ENCODE results near the gene RAPGEF5.

DNA sequence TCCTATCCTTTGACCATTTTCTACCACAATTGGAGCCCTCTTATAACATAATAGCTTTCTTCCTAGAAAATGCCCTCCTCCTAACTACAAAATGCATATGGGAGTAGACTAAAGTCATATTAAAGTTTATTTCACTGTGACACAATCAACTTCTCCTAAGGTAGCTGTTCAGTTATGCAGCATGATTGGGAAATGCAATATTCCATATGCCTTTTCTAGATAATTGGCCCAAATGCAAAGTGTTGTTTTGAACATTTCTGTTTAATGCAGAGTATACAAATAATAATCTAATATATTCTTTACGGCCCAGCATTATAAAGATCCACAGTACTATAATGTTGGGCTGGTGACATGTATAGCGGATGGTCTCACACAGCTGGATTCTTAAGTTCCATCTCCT, 205.1 kb downstream of the RAPGEF5 start:
- TF ChIP-seq, protein P1, sequence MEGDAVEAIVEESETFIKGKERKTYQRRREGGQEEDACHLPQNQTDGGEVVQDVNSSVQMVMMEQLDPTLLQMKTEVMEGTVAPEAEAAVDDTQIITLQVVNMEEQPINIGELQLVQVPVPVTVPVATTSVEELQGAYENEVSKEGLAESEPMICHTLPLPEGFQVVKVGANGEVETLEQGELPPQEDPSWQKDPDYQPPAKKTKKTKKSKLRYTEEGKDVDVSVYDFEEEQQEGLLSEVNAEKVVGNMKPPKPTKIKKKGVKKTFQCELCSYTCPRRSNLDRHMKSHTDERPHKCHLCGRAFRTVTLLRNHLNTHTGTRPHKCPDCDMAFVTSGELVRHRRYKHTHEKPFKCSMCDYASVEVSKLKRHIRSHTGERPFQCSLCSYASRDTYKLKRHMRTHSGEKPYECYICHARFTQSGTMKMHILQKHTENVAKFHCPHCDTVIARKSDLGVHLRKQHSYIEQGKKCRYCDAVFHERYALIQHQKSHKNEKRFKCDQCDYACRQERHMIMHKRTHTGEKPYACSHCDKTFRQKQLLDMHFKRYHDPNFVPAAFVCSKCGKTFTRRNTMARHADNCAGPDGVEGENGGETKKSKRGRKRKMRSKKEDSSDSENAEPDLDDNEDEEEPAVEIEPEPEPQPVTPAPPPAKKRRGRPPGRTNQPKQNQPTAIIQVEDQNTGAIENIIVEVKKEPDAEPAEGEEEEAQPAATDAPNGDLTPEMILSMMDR (IDR thresholded peaks at IDR 0.05; ENCODE audit: insufficient read depth, low read length): no peak
- TF ChIP-seq, protein P2, sequence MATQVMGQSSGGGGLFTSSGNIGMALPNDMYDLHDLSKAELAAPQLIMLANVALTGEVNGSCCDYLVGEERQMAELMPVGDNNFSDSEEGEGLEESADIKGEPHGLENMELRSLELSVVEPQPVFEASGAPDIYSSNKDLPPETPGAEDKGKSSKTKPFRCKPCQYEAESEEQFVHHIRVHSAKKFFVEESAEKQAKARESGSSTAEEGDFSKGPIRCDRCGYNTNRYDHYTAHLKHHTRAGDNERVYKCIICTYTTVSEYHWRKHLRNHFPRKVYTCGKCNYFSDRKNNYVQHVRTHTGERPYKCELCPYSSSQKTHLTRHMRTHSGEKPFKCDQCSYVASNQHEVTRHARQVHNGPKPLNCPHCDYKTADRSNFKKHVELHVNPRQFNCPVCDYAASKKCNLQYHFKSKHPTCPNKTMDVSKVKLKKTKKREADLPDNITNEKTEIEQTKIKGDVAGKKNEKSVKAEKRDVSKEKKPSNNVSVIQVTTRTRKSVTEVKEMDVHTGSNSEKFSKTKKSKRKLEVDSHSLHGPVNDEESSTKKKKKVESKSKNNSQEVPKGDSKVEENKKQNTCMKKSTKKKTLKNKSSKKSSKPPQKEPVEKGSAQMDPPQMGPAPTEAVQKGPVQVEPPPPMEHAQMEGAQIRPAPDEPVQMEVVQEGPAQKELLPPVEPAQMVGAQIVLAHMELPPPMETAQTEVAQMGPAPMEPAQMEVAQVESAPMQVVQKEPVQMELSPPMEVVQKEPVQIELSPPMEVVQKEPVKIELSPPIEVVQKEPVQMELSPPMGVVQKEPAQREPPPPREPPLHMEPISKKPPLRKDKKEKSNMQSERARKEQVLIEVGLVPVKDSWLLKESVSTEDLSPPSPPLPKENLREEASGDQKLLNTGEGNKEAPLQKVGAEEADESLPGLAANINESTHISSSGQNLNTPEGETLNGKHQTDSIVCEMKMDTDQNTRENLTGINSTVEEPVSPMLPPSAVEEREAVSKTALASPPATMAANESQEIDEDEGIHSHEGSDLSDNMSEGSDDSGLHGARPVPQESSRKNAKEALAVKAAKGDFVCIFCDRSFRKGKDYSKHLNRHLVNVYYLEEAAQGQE (IDR thresholded peaks at IDR 0.05; ENCODE audit: insufficient replicate concordance, low read depth): no peak
- no peak for TF ChIP-seq POLR2AphosphoS5 (IDR thresholded peaks at IDR 0.05; ENCODE audit: low read depth)
- no peak for TF ChIP-seq GABPA (IDR thresholded peaks at IDR 0.05; ENCODE audit: low read depth)

Data from HL-60 (cell line).